ENCODE data around the gene RNASEH2A. TPM values are rescaled to one million over a fixed set of nuclear protein-coding genes. Genes with fewer than 3 reads are reported as not detected.

The RNASEH2A gene
- total and polyA plus RNA-seq, 11 donors = 0.63 to 8.6 (median 4.0) TPM

- WGBS, 4 donors = 63 to 76% (median 71%) methylated on average over 5 of the region's 5 CpGs
- intact Hi-C loops (cut with DNase I) = loop anchor here in 1 of 10 donors (10.0 kb wide), 1 partner anchor 370 kb away; the partner anchor contains the start of genes IER2 and STX10
- no peak for ATAC-seq
- Histone ChIP-seq H3K36me3 (no peaks in the 10 kb centered on the region), H3K27ac (peak overlapping the region; percentile 74 to 100 (median 99)), H3K27me3 (no peaks in the 10 kb centered on the region), H3K9me3 (no peaks in the 10 kb centered on the region), H3K4me1 (peaks cover 7 to 85% (median 65%) of the 10 kb centered on the region in 12 donors), H3K4me3 (peak overlapping the region in 3 of 12 donors; percentile 18 to 58 (median 20))
- DNase-seq = no peak
- TF ChIP-seq CTCF (IDR thresholded peaks at IDR 0.05) = no peak
- no peak for TF ChIP-seq POLR2A (IDR thresholded peaks at IDR 0.05)
Observed at GRCh38 chr19:12784871-12785430, 21.4 kb upstream of the RNASEH2A start.

- H3K36me3 ChIP-seq = no peaks in the 10 kb centered on the region
- ATAC-seq (no peak), DNase-seq (peak in 1 of 5 donors; percentile 55)
- WGBS, 4 donors = 76 to 83% (median 77%) methylated on average over 4 of the region's 4 CpGs
- TF ChIP-seq CTCF (IDR thresholded peaks at IDR 0.05) = no peak
- no peak for TF ChIP-seq POLR2A (IDR thresholded peaks at IDR 0.05)
- peaks cover 7 to 84% (median 68%) of the 10 kb centered on the region in 12 donors for H3K4me1 ChIP-seq
- no peaks in the 10 kb centered on the region for H3K27me3 ChIP-seq
- H3K27ac ChIP-seq = peak overlapping the region; percentile 74 to 100 (median 99)
- H3K4me3 ChIP-seq = peak overlapping the region in 3 of 12 donors; percentile 12 to 58 (median 18)
- H3K9me3 ChIP-seq = no peaks in the 10 kb centered on the region
- intact Hi-C loops (cut with DNase I) = loop anchor here in 1 of 10 donors (10.0 kb wide), 1 partner anchor 369 kb away; the partner anchor contains the start of genes IER2 and STX10
Observed at GRCh38 chr19:12785431-12786031, 20.9 kb upstream of the RNASEH2A start.

GRCh38 chr19:12786141-12786870 lies 20.1 kb upstream of the RNASEH2A start:
- H3K36me3 ChIP-seq = no peaks in the 10 kb centered on the region
- peaks cover 7 to 89% (median 73%) of the 10 kb centered on the region in 12 donors for H3K4me1 ChIP-seq
- H3K4me3 ChIP-seq = peak overlapping the region in 2 of 12 donors; percentile 12 to 58
- 60 to 61% (median 61%) methylated on average over 16 to 18 of the region's 18 CpGs for WGBS, 4 donors
- ATAC-seq = peak in 2 of 4 donors; percentile 0 to 2
- H3K9me3 ChIP-seq = no peaks in the 10 kb centered on the region
- TF ChIP-seq CTCF (IDR thresholded peaks at IDR 0.05) (no peak), POLR2A (IDR thresholded peaks at IDR 0.05) (peak in 1 of 2 donors; percentile 30)
- peak; percentile 70 to 87 (median 75) for DNase-seq
- intact Hi-C loops (cut with DNase I) = loop anchor here in 1 of 10 donors (10.0 kb wide), 1 partner anchor 368 kb away; the partner anchor contains the start of genes IER2 and STX10
- H3K27me3 ChIP-seq = no peaks in the 10 kb centered on the region
- peak overlapping the region; percentile 74 to 100 (median 99) for H3K27ac ChIP-seq

Measured in heart left ventricle (tissue), 16 donors.